ENCODE data around the gene SMAGP.
"Not testable (repeated sequence)": the region's sequence is repeated elsewhere in the genome, so short reads cannot be mapped to it uniquely, and the experiment has no call there.

SMAGP gene

DNA sequence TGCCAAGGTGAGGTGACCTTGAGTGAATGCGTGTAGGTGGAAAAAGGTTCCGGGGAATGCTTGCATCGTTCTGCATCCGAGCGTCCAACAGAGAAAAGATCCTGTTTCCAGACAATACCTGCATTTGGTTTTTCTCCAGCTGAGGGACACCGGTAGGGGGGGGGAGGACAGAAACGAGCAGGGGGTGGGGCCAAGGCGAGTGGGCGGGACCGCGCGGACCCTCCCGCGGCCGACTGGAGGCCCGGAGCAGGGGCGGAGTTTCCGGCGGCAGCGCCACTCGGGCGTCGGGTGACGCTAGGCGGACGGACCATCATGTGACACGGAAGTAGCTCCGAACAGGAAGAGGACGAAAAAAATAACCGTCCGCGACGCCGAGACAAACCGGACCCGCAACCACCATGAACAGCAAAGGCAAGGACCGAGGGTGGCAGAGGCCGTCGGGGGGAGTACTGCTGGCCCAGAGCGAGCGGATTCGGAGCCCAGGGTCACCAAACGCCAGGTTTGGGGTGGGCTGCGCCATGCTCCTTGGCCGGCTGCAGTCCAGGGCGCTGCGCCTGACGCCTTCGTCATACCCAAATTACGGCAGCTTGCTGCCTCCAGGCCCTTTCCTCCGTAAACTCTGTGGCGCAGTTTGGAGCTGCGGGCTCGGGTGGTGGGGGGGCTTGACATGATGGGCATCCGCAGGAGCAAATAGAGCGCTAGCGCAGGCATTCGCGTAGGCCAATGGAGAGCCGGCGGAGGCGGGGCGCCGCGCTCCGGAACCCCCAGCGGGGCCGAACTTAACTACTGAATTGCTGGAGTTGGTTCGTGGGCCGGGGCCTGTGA, 31.5 kb downstream of the SMAGP start, which contains the start of gene DAZAP2:
Gene DAZAP2 (plus strand): TSS at position 317 of the 825 bp plus-strand sequence. CDS start 82 bp downstream, at position 399.
- DNase-seq (ENCODE audit: low read depth) = peak; percentile 98
- H3K4me3 ChIP-seq (ENCODE audit: low read depth, low read length) = peak within 1 kb of the TSS; percentile 91
- no peak for TF ChIP-seq CTCF (IDR thresholded peaks at IDR 0.05; ENCODE audit: low read depth, low read length)
- TF ChIP-seq MYC (IDR thresholded peaks at IDR 0.05; ENCODE audit: low read depth, low read length) = 0 out of 2 replicates have a peak, but pooled peaks have one; percentile 13
- TF ChIP-seq, protein P1, sequence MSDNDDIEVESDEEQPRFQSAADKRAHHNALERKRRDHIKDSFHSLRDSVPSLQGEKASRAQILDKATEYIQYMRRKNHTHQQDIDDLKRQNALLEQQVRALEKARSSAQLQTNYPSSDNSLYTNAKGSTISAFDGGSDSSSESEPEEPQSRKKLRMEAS (IDR thresholded peaks at IDR 0.05; ENCODE audit: low read depth, low read length) = peak; percentile 85
- TF ChIP-seq POLR2A (IDR thresholded peaks at IDR 0.05; ENCODE audit: extremely low read depth, insufficient read length) = peak; percentile 88

GRCh38 chr12:51238037-51238509, 32.1 kb downstream of the SMAGP start:
- TF ChIP-seq CTCF (IDR thresholded peaks at IDR 0.05; ENCODE audit: low read depth, low read length) = no peak
- TF ChIP-seq, protein P1 (IDR thresholded peaks at IDR 0.05; ENCODE audit: low read depth, low read length) = no peak
- no peak for TF ChIP-seq MYC (IDR thresholded peaks at IDR 0.05; ENCODE audit: low read depth, low read length)
- TF ChIP-seq POLR2A (IDR thresholded peaks at IDR 0.05; ENCODE audit: extremely low read depth, insufficient read length) = no peak
- H3K4me3 ChIP-seq (ENCODE audit: low read depth, low read length) = peak overlapping the region; percentile 78
- DNase-seq (ENCODE audit: low read depth) = no peak

DNA sequence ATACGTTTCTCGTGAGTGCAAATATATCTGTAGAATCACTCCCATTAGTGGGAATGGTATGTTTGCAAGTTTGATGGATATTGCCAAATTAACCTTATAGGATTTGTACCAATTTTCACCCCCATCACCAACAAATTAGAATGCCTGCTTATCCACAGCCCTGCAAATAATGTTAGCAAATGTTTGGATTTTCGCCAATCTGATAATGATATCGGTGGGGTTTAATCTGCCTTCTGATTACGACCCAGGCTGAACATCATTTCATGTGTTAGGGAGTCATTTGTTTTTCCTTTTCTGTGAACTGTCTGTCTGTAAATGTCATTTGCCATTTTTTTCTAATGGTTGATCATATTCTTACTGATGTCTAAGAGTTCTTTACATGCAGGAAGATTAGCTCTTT, 35.7 kb downstream of the SMAGP start:
- no peak for TF ChIP-seq CTCF (IDR thresholded peaks at IDR 0.05; ENCODE audit: low read depth, low read length)
- no peak for TF ChIP-seq MYC (IDR thresholded peaks at IDR 0.05; ENCODE audit: low read depth, low read length)
- TF ChIP-seq, protein P1 (IDR thresholded peaks at IDR 0.05; ENCODE audit: low read depth, low read length) = no peak
- no peak for TF ChIP-seq POLR2A (IDR thresholded peaks at IDR 0.05; ENCODE audit: extremely low read depth, insufficient read length)
- no peak for DNase-seq (ENCODE audit: low read depth)
- H3K4me3 ChIP-seq (ENCODE audit: low read depth, low read length) = no peak overlapping the region

DNA sequence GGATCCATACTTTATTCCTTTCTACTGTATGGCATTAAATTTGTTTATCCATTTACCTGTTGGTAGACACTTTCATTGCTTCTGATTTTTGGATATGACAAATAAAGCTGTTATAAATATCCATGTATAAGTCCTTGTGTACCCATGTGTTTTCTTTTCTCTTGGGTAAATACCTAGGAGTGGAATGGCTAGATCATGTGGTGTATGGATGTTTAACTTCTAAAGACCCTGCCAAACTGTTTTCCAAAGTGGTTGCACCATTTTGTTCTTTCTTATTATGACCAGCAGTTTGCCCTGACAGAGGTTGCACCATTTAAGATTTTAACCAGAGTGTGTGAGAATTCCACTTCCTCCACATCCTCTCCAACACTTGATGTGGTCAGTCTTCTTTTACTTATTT, 37.6 kb downstream of the SMAGP start:
- TF ChIP-seq, protein P1 (IDR thresholded peaks at IDR 0.05; ENCODE audit: low read depth, low read length) = no peak
- no peak overlapping the region for H3K4me3 ChIP-seq (ENCODE audit: low read depth, low read length)
- DNase-seq (ENCODE audit: low read depth) = no peak

DNA sequence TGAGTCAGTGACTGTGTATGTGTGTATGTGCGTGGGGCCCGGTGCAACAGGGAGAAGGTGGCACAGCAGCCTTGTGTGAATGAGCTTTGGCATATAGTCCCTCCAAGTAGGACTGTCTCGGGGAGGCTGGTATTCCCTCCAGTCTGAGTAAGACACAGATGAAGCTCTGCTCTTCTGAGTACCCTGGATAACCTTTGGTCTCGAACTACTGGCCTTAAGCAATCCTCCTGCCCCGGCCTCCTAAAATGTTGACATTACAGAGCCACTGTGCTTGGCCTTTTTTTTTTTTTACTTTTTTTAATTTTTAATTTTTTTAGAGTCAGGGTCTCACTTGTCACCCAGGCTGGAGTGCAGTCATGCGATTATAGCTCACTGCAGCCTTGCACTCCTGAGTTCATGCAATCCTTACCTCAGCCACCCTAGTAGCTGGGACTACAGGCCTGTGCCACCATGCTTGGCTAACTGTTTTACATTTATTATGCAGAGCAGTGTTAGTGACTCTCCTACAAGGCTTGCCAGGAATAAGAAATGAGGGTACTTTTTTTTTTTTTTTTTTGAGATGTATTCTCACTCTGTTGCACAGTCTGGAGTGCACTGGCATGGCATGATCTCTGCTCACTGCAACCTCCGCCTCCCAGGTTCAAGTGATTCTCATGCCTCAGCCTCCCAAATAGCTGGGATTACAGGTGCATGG, 41.0 kb downstream of the SMAGP start:
- H3K4me3 ChIP-seq (ENCODE audit: low read depth, low read length) = no peak overlapping the region
- no peak for DNase-seq (ENCODE audit: low read depth)
- TF ChIP-seq CTCF (IDR thresholded peaks at IDR 0.05; ENCODE audit: low read depth, low read length) (no peak), MYC (IDR thresholded peaks at IDR 0.05; ENCODE audit: low read depth, low read length) (no peak), POLR2A (IDR thresholded peaks at IDR 0.05; ENCODE audit: extremely low read depth, insufficient read length) (no peak)
- TF ChIP-seq, protein P1 (IDR thresholded peaks at IDR 0.05; ENCODE audit: low read depth, low read length) = no peak

DNA sequence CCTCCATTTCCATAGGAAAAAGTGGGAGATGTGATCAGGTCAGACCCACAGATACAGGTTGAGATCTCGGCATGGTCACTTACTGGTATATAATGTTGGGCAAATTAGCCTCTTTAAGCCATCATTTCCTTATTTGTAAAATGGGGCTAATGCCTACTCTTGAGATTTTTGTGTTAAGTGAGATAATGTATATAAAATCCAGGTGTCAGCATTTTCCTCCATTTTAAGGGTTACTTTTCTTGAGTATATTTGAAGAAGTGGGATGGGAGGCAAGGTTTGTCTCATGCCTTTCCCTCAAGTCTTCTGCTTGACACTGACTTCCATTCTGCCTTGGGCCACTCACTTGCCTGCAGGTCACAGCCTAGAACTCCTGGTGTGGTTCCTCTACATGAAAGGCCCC, 42.3 kb downstream of the SMAGP start:
- no peak for TF ChIP-seq MYC (IDR thresholded peaks at IDR 0.05; ENCODE audit: low read depth, low read length)
- TF ChIP-seq, protein P1 (IDR thresholded peaks at IDR 0.05; ENCODE audit: low read depth, low read length) = no peak
- TF ChIP-seq POLR2A (IDR thresholded peaks at IDR 0.05; ENCODE audit: extremely low read depth, insufficient read length) = no peak
- DNase-seq (ENCODE audit: low read depth) = no peak
- no peak overlapping the region for H3K4me3 ChIP-seq (ENCODE audit: low read depth, low read length)

GRCh38 chr12:51227112-51227511, 43.1 kb downstream of the SMAGP start:
- not testable (repeated sequence) for H3K4me3 ChIP-seq (ENCODE audit: low read depth, low read length); DNase-seq (ENCODE audit: low read depth)

All from NB4 (cell line).